ENCODE results near the gene EP300. TPM values are rescaled to one million over a fixed set of nuclear protein-coding genes. Genes with fewer than 3 reads are reported as not detected.

Gene EP300
- total RNA-seq, 3 donors from 2014 or later (not counting 1 experiment from before 2014, with no cell fraction given), result 180 to 193 (median 188) TPM

GRCh38 chr22:41094041-41094593, 1.7 kb downstream of the EP300 start:
- WGBS (ENCODE audit: insufficient coverage), result 3% methylated on average over 5 of the region's 5 CpGs
- H3K4me1 ChIP-seq (ENCODE audit: control insufficient read depth, insufficient read depth, low read length), result peaks cover 21% of the 10 kb centered on the region
- Mint-ChIP-seq H3K27me3 (ENCODE audit: low read depth in 2 of 2) (no peaks in the 10 kb centered on the region), H3K9me3 (no peaks in the 10 kb centered on the region), H3K36me3 (peaks cover 7% of the 10 kb centered on the region), H3K4me3 (peak overlapping the region; percentile 99), H3K4me1 (peaks cover 56 to 59% of the 10 kb centered on the region in 2 donors), H3K27ac (peak overlapping the region; percentile 94)
- no peaks in the 10 kb centered on the region for H3K9me3 ChIP-seq (ENCODE audit: control insufficient read depth, insufficient read depth, low read length)
- peak overlapping the region; percentile 75 for H3K4me3 ChIP-seq (ENCODE audit: low read length)
- no peak overlapping the region for H3K27ac ChIP-seq (ENCODE audit: low read length)
- peak in 1 of 2 donors; percentile 34 for DNase-seq
- H3K36me3 ChIP-seq (ENCODE audit: control insufficient read depth, insufficient read depth, low read length), result no peaks in the 10 kb centered on the region
- intact Hi-C loops (cut with micrococcal nuclease), result loop anchor here (5.0 to 10.0 kb wide), 4 partner anchors 72 to 457 kb away; partner anchors contain the start of genes MRTFA, ST13 and XPNPEP3
- H3K27me3 ChIP-seq (ENCODE audit: control insufficient read depth, insufficient read depth, low read length), result no peaks in the 10 kb centered on the region
- no peak for ATAC-seq
- no peak for TF ChIP-seq CTCF (IDR thresholded peaks at IDR 0.05)

GRCh38 chr22:41096391-41096790, 4.0 kb downstream of the EP300 start:
- DNase-seq, result no peak
- Mint-ChIP-seq H3K4me1 (peaks cover 72 to 76% of the 10 kb centered on the region in 2 donors), H3K27ac (peak overlapping the region; percentile 22 to 73), H3K4me3 (peak overlapping the region; percentile 99), H3K27me3 (ENCODE audit: low read depth in 2 of 2) (no peaks in the 10 kb centered on the region), H3K36me3 (peaks cover 7% of the 10 kb centered on the region), H3K9me3 (no peaks in the 10 kb centered on the region)
- intact Hi-C loops (cut with micrococcal nuclease), result loop anchor here (10.0 kb wide), 1 partner anchor 172 kb away; no protein-coding TSS in a partner anchor
- ATAC-seq, result no peak
- Histone ChIP-seq H3K4me1 (ENCODE audit: control insufficient read depth, insufficient read depth, low read length) (peaks cover 21% of the 10 kb centered on the region), H3K4me3 (ENCODE audit: low read length) (no peak overlapping the region), H3K27me3 (ENCODE audit: control insufficient read depth, insufficient read depth, low read length) (no peaks in the 10 kb centered on the region), H3K9me3 (ENCODE audit: control insufficient read depth, insufficient read depth, low read length) (no peaks in the 10 kb centered on the region), H3K27ac (ENCODE audit: low read length) (no peak overlapping the region), H3K36me3 (ENCODE audit: control insufficient read depth, insufficient read depth, low read length) (no peaks in the 10 kb centered on the region)
- no peak for TF ChIP-seq CTCF (IDR thresholded peaks at IDR 0.05)
- WGBS (ENCODE audit: insufficient coverage), result 54% methylated on average over 3 of the region's 3 CpGs

DNA sequence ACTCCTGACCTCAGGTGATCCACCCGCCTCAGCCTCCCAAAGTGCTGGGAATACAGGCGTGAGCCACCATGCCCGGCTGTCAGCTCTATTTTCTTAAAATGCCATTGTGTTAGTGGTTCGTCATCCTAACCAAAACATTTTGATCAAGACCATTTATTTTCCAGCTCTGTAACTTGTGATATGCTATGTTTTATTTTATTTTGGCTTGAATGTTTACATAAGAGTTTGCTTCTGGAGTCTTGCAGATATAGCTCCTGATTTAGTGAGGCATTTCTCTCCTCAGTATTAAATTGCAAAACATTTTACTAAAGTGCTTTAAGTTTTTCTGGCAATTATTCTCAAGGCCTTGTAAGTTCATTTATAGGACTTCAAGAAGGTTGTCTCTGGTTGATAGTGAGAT, 4.4 kb downstream of the EP300 start:
- Mint-ChIP-seq H3K27me3 (ENCODE audit: low read depth in 2 of 2) (no peaks in the 10 kb centered on the region), H3K9me3 (no peaks in the 10 kb centered on the region), H3K4me3 (peak overlapping the region; percentile 74), H3K4me1 (peaks cover 76 to 80% of the 10 kb centered on the region in 2 donors), H3K27ac (peak overlapping the region; percentile 21 to 73), H3K36me3 (peaks cover 7% of the 10 kb centered on the region)
- intact Hi-C loops (cut with micrococcal nuclease), result loop anchor here (10.0 kb wide), 1 partner anchor 172 kb away; no protein-coding TSS in a partner anchor
- Histone ChIP-seq H3K36me3 (ENCODE audit: control insufficient read depth, insufficient read depth, low read length) (no peaks in the 10 kb centered on the region), H3K27me3 (ENCODE audit: control insufficient read depth, insufficient read depth, low read length) (no peaks in the 10 kb centered on the region), H3K4me1 (ENCODE audit: control insufficient read depth, insufficient read depth, low read length) (peaks cover 24% of the 10 kb centered on the region), H3K4me3 (ENCODE audit: low read length) (no peak overlapping the region), H3K27ac (ENCODE audit: low read length) (no peak overlapping the region), H3K9me3 (ENCODE audit: control insufficient read depth, insufficient read depth, low read length) (no peaks in the 10 kb centered on the region)
- ATAC-seq, result no peak
- no peak for DNase-seq
- no peak for TF ChIP-seq CTCF (IDR thresholded peaks at IDR 0.05)
- WGBS (ENCODE audit: insufficient coverage), result 81% methylated on average over 4 of the region's 4 CpGs

GRCh38 chr22:41099036-41099435, 6.6 kb downstream of the EP300 start:
- intact Hi-C loops (cut with micrococcal nuclease), result loop anchor here (10.0 kb wide), 1 partner anchor 174 kb away; no protein-coding TSS in a partner anchor

More at GRCh38 chr22:41099036-41099435, 6.6 kb downstream of the EP300 start:
- 91% methylated on average over 16 of the region's 16 CpGs for WGBS (ENCODE audit: insufficient coverage)
- ATAC-seq, result no peak
- H3K27ac Mint-ChIP-seq, result peak overlapping the region; percentile 53 to 73
- H3K9me3 Mint-ChIP-seq, result no peaks in the 10 kb centered on the region
- H3K36me3 Mint-ChIP-seq, result no peaks in the 10 kb centered on the region
- no peaks in the 10 kb centered on the region for H3K27me3 Mint-ChIP-seq (ENCODE audit: low read depth in 2 of 2)
- Histone ChIP-seq H3K36me3 (ENCODE audit: control insufficient read depth, insufficient read depth, low read length) (no peaks in the 10 kb centered on the region), H3K27me3 (ENCODE audit: control insufficient read depth, insufficient read depth, low read length) (no peaks in the 10 kb centered on the region), H3K4me3 (ENCODE audit: low read length) (no peak overlapping the region), H3K4me1 (ENCODE audit: control insufficient read depth, insufficient read depth, low read length) (peaks cover 23% of the 10 kb centered on the region), H3K9me3 (ENCODE audit: control insufficient read depth, insufficient read depth, low read length) (no peaks in the 10 kb centered on the region), H3K27ac (ENCODE audit: low read length) (no peak overlapping the region)
- H3K4me1 Mint-ChIP-seq, result peaks cover 86% of the 10 kb centered on the region in 2 donors
- TF ChIP-seq CTCF (IDR thresholded peaks at IDR 0.05), result no peak
- no peak for DNase-seq
- no peak overlapping the region for H3K4me3 Mint-ChIP-seq
